ENCODE data around the gene PXMP4.
"Not testable (repeated sequence)": the region's sequence is repeated elsewhere in the genome, so short reads cannot be mapped to it uniquely, and the experiment has no call there.

Gene PXMP4, protein sequence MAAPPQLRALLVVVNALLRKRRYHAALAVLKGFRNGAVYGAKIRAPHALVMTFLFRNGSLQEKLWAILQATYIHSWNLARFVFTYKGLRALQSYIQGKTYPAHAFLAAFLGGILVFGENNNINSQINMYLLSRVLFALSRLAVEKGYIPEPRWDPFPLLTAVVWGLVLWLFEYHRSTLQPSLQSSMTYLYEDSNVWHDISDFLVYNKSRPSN

DNA sequence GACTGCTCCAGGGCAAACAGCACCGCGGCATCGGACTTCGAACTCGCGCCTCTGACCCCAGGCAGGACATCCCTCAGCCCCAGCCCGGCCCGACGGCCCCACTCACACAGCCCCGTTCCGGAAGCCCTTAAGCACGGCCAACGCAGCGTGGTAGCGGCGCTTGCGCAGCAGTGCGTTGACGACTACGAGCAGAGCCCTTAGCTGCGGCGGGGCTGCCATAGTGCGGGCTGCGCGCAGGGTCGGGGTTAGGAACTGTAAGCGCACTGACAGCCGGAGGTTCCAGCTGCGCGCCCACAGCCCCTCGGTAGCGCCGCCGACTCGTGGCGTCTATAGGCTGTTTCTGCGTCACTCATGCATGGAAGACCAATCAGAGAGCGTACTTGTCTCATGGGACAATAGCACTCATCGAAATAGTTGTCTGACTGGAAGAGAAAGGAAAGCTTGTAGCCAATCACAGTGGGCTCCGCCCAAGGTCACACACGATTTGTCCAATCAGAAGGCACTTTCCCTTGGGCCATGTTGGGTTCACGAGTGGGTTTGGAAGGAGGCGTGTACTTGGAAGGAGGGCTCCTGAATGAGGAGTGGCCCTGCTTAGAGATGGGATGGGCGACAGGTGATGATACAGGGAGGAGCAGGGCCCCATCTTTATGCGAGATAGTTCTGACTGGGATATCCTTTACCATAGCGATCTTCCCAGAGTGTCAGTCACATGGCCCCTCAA, at the start of gene PXMP4:
Gene PXMP4, minus strand, starts transcription at position 322 of the 721 bp plus-strand sequence. Its CDS starts 103 bp downstream, at position 219.
- peak; percentile 100 for DNase-seq

DNA sequence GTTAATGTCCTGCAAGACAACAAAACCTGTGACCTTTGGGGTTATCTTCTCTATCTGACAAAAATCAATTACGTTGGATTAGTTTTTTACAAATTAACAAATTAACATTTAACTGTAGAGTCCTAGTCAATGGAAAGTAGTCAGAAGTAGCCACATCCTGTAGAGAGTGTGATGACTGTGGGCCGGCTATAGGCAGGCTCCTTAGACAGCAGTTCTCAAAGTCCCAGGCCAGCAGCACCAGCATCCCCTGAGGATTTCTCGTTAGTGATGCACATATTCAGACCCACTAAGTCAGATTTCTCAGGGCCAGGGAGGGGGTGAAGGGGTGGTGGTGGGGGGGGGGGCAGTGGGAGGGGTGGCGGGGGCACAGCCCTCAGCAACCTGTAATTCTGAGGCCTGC, 48.9 kb upstream of the PXMP4 start:
- no peak for DNase-seq

- DNase-seq: no peak
These were observed 47.6 kb upstream of the PXMP4 start for GRCh38 chr20:33767777-33768138.

DNA sequence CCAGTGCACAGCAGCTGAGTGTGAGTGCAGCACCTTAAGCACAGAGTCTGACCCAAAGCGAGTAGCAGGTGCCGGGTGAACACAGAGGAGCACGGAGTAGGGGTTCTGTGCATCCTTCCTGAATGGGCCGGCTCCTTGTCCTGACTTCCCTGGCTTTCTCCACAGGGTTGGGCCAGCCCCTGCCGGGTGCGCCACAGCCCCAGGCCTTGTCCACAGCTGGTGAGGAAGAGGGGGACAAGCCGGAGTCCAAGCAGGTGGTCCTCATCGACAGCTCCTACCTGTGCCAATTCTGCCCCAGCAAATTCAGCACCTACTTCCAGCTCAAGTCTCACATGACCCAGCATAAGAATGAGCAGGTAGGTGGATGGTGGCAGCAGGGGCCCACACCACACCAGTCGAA, 46.6 kb upstream of the PXMP4 start:
- DNase-seq: no peak

DNA sequence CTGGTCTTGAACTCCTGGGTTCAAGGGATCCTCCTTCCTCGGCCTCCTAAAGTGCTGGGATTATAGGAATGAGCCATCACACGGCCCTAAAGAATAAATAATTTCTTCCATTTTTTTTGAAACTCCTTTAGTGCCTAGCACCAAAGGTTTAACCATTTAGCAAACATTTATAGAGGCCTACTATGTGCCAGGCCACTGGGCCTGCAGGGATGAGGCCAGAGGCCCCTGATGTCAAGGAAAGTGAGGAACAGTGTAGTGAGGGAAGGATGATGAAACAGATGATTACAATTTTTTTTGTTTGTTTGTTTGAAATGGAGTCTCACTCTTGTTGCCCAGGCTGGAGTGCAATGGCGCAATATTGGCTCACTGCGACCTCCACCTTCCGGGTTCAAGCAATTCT, 45.5 kb upstream of the PXMP4 start:
- DNase-seq: no peak

DNA sequence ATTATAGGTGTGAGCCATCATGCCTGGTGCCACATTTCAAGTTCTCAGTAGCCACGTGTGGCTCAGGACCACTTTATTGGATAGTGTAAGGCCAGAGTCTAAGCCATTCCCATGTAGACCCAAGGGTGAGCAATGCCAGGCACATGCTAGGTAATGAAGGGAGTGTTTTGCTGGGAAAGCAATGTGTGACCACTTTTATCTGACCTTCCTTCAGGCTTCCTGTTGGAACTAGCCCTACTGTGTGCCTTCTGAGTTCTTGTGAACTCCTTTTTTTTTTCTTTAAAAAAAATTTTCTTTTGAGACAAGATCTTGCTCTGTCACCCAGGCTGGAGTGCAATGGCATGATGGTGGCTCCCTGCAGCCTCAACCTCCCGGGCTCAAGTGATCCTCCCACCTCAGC, 45.0 kb upstream of the PXMP4 start:
- DNase-seq: no peak

GRCh38 chr20:33761698-33762250, 41.7 kb upstream of the PXMP4 start:
- DNase-seq: no peak

DNA sequence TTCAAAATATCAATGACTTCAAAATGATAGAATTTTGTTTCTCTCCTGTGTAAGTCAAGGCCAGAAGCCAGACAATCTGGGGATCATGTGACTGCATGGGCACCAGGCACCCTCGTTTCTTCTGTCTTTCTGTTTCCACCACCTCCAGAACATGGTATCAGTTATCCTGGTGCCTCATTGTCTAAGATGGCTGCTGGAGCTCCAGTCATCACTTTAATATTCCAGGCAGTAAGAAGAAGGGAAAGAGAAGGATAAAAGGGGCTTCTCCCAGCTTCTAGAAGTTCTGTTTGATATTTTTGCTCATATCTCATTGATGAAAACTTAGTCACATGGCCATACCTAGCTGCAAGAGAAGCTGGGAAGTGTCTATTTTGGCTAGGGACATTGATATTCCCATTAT, 37.3 kb upstream of the PXMP4 start:
- no peak for DNase-seq

- DNase-seq: no peak
These were observed 36.9 kb upstream of the PXMP4 start for GRCh38 chr20:33757046-33757445.

GRCh38 chr20:33755936-33756490, 35.9 kb upstream of the PXMP4 start:
- DNase-seq: not testable (repeated sequence)

GRCh38 chr20:33753763-33754162, 33.7 kb upstream of the PXMP4 start:
- no peak for DNase-seq

GRCh38 chr20:33753143-33753542, 33.0 kb upstream of the PXMP4 start:
- DNase-seq: no peak

GRCh38 chr20:33751775-33752174, 31.7 kb upstream of the PXMP4 start:
- no peak for DNase-seq

- DNase-seq: no peak
These were observed 26.4 kb upstream of the PXMP4 start for GRCh38 chr20:33746325-33746998.

DNA sequence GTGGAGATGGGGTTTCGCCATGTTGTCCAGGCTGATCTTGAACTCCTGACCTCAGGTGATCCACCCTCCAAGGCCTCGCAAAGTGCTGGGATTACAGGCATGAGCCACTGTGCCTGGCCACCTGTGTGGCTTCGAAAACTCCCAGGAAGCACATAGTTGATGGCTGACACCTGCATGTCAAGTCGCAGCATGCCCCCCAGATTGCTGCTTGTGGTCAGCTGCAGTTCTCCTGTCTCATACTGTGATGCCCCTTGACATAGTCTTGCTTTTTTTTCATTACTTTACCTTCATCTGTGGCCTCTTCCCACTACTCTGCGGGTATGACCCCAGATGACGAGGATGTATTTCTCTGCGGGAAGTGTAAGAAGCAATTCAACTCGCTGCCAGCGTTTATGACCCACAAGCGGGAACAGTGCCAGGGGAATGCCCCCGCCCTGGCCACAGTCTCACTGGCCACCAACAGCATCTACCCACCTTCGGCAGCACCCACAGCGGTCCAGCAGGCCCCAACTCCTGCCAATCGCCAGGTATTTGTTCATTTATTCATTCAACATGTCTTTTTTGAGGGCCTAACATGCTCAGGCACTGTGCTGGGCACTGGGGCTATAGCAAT, 24.8 kb upstream of the PXMP4 start:
- no peak for DNase-seq

- no peak for DNase-seq
These were observed 24.1 kb upstream of the PXMP4 start for GRCh38 chr20:33744181-33744580.

- DNase-seq: no peak
These were observed 20.1 kb upstream of the PXMP4 start for GRCh38 chr20:33740189-33740588.

DNA sequence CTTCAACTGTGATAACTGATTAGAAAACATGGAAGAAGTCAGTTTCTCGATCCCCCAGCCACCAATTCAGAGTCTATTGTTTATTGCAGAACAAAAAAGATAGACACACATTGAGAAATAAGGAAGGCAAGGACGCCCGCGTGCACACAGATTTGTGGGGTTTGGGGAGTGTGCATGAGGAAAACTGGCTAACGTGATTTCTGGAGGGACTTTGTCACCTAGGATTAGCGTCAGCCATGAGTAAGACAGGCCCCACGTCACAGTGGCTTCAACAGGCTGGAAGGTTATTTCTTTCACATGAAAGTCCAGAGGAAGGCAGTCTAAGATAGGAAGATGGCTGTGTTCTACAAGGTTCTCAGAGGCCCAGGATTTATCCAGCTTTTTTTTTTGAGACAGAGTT, 19.4 kb upstream of the PXMP4 start:
- DNase-seq: no peak

- DNase-seq: no peak
These were observed 16.9 kb upstream of the PXMP4 start for GRCh38 chr20:33736962-33737361.

GRCh38 chr20:33733654-33734576, 13.8 kb upstream of the PXMP4 start:
- peak; percentile 54 to 92 for DNase-seq

GRCh38 chr20:33732166-33732970, 12.3 kb upstream of the PXMP4 start:
- DNase-seq: peak; percentile 97 to 99

Measured in SW 1271 (cell line).